ENCODE data around the gene IDUA.
"Not testable (repeated sequence)": the region's sequence is repeated elsewhere in the genome, so short reads cannot be mapped to it uniquely, and the experiment has no call there.

IDUA gene

DNA sequence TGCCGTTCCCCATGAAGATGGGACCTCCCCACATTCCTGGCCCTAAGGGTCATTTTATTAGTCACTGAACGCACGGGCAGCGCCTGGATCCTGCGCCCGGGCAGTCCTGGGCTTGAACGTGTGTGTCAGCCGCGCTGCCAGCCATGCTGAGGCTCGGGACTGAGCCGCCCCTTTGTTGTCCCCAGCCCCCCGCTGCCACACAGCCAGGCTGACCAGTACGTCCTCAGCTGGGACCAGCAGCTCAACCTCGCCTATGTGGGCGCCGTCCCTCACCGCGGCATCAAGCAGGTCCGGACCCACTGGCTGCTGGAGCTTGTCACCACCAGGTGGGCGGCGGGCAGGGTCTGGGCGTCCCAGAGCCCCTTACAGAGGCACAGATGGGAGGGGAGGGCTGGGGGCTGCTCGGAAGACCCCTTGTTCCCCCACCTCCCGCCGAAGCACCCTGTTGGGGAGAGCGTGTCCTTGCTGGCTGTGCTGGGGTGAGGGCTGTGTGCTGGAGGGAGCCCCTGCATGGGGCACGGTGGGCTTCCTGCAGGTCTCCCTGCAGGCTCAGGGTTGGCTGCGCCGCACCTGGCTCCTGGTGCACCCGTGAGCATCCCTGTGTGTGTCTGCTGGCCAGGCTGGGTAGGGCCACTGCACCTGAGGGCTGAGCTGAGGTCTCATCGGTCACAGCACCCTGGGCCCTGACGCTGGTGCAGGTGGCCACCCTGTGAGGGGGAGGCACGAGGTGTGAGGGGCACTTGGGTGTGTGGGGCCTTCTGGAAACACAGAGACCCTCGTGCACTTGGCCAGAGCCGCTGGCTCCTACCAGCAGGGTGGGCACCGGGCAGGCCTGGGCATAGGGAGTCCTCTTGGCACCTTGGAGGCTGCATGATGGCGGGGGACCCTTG is 1.0 kb downstream of the IDUA start:
- no peak for DNase-seq

DNA sequence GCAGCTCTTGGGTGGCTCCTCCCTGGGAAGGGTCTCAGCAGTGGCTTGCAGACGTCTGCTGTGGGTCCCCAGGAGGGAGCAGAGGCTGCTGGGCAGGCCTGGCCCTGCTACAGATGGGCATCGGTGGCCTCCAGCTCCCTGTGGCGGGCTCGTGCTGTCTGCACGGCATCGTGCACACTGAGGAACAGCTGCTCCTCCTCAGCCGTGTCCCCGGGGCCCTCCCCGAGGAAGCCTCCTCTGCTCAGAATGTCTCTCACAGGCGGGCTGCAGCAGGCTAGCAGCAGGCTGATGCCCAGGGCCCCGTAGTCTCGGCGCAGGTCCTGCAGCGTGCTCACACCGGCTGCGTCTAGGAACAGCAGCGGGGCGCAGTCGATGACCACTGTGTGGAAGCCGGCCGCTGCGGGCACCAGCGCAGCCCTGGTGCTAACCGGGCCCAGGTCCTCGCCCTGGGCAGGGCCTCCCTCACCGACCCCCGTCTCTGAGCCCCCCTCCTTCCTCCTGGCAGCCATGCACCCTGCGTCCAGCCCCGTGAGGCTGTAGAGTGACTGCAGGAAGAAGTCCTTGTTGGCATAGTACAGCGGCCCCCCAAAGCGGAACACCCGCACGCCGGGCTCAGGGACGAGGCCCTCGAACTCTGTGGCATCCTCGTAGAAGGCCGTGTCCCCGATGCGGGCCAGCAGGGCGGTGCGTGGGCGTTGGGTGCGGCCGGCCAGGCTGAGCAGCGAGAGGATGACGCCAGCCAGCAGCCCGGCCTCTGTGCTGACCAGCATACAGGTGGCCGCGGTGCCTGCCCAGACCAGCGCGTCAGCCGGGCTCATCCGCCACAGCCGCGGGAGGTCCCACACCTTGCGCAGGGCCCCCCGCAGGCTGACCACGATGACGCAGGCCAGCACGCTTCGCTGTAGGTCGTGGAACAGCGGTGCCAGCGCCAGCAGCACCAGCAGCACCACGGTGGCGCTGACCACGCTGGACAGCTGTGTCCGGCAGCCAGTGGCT is 2.2 kb downstream of the IDUA start:
- no peak for DNase-seq

DNA sequence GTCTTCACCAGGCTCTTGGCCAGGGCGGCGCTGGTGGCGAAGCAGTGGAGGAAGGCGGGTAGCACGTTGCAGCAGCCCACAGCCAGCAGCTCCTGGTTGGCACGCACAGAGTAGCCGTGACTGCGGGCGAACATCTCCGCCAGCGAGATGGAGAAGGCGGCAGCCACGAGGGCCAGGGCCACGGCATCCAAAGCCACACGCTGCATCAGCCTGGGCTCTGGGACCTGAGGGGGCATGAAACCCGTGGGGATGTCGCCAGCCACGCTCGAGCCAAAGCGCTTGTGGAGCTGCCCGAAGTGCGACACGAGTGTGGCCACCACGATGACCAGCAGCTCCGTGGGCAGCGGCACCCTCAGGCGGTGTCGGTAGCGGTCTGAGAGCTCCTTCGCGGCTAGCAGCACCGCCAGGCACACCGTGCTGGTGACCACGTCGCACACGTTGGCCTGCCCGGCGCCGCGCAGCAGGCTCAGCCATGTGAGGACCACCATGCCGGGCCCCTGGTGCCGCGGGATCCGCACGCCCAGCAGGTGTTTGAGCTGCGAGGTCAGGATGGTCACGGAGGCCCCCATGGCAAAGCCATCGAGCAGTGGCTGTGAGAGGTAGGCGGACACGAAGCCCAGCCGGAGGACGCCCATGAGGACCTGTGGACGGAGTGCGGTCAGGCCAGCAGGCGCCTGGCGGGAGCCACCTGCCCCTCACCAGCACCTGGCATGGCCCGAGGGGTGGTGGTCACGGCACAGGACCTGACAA is 3.1 kb downstream of the IDUA start:
- no peak for DNase-seq

DNA sequence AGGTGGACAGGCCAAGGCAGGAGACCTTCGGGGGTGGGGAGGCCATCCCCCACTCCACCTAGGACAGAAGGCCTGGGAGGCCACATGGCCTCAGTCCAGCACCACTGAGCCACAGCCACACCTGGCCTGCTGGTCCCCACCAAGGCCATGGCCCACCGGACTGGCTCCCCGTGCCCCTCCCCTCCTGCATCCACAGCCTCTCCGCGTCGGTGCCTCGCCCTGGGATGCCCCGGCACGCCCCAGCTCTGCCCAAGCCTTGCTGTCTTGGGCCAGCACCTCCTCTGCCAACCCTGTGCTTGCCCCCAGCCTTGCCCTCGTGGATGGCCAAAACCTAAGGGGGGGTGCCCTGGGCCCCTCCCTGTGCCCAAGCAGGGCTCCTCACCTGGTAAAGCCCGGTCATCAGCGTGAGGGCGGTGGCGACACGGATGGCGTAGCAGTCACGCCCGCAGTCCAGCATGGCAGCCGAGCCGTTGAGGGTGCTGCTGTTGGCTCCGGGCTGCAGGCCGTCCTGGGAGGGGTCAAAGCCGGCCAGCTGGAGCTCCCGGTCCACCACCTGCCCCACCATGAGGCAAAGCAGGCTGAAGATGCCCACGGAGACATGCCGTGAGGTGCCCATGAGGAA is 4.0 kb downstream of the IDUA start:
- no peak for DNase-seq

DNA sequence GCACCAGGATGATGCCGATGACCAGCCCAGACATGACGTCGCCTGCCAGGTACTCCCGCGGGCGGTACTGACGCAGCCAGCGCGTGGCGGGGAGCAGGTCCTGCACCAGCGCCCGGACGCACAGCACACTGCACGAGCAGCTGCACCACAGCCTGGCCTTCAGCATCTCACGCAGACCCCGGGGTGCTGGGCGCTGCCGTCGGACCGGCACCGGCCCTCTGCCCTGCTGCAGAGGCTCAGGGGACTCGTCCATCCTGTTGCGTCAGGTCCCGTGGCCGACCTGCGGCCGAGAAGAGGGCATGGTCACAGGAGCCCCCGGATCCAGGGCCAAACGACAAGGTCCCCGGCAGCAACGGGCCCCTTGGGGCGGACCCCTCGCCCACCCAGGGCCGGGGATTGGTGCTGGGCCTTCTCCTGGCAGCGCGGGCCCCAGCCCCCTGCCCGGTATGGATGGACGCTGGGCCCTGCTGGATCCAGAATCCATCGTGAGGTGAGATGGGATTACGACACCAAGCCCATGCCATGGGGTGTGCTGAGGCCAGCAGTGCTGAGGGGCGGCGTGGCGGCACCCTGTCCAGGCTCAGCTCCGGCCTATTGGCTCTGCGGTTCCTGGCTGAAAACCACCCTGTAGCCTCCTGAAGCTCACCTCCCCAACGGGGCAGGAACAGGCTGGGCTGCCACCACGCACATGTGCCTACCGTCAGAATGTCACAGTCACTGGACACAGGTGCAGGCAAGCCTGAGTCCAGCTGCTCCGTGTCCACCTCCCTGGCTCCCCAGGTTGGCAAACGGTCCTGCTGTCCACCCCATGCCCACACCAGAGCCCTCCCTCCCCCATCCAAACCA is 4.8 kb downstream of the IDUA start:
- DNase-seq = no peak

DNA sequence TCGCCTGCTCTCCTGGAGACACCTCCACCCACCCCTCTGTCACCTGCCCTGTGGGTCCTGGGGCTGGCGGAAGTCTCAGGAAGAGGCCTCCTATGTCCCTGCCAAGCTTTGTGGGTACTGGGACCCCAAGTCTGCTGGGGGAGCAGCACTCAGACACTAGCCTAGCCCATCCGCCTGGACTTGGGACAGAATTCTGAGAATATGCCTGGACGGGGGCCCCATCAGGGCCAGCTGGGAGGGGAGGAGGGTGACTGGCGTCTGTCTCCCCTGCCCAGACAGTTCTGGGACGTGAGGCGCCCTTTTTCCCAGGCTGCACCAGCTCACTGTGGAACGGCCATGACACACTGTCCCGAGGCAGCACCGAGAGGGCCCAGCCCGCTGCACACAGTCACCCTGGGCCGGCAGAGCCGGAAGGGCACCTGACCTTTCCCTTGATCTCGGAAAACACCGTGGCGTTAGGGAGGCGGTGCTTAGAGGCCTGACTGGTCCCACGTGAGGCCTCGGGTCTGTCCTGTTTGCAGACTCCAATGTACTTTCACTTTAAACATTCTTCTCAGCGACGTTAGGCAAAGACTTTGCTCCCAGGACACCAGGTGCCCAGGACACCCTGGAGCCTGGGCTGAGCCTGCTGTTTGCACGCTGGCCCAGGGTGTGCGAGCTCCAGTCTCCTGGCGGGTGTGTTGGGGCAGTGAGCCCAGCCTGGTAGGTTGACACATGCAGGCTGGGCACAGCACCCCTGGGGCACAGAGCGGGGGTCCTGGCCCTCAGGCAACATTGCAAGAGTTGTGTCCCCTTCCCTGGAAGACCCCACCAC is 5.7 kb downstream of the IDUA start:
- DNase-seq = no peak

DNA sequence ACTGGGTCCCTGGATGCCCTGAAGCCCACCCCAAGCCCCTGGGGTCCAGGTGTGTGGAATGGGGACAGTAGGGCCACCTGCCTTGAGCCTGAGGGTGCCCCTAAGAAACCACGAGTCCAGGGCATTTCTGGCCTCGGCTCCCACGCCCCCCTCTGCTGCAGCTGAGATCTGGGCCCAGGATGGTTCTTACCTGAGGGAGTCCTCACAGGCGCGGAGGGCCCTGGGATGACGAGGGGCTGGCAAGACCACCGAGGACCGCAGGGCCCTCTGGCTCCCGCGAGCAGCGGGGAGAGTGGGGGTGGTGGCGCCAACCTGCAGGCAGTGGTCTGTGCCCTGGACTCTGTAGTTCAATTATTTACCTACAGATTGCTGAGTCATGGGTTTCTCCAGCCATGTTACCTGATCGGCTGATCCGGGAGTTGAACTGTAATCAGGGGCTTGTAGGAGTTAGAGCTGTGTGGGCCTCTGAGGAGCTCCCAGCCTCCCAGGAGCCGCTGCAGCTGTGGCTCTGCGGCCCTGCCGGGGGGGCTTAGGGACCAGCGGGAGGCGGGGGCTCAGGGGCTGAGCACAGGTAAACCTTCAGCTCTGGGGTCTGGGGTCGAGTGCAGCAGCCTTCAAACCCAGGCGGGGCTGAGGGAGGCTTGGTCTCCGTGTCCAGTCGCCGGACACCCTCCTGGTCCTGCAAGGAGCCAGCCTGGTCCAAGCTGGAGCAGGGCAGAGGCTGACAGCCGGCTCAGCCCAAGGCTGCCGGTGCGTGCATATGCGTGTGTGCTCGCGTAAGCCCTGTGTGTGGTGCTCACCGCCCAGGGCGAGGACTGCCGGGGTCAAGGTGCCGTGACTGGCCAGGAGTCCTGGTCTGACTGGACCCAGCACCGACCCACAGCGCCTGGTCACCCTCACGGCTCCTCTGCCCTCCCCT is 6.5 kb downstream of the IDUA start, which contains the start of gene SLC26A1:
TSS of gene SLC26A1 (minus strand) at position 294 of the 919 bp plus-strand sequence. CDS start 1,701 bp downstream, outside the sequence.
- DNase-seq = no peak

DNA sequence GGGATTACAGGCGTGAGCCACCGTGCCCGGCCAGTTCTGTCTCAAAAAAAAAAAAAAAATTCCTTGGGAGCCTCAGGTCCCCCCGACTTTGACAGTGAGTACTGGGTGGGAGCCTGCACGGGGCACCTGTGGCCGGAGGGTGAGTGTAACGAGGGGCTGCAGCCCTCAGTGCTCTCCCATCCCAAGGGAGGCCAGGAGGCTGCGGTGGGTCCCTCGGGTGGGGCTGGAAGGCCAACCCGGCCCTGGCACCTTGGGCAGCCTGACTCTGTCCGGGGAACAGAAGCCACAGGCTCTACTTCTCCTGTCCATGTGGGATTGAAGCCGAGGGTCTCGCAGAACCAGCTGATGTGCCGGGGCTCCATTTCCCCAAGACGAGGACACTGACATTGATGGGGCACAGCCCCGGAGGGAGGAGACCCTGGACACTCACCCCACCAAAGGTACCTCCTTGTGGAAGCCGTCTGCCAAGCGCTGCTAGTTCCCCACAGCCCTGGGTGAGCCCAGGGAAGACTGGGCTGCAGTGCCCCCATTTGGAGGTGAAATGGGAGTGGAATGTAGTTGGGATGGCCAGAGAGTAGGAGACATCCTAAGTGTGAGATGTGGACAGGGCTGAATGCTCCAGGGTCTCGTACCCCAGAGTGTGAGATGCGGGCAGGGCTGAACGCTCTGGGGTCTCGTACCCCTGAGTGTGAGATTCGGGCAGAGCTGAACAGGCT is 8.6 kb downstream of the IDUA start:
- no peak for DNase-seq

DNA sequence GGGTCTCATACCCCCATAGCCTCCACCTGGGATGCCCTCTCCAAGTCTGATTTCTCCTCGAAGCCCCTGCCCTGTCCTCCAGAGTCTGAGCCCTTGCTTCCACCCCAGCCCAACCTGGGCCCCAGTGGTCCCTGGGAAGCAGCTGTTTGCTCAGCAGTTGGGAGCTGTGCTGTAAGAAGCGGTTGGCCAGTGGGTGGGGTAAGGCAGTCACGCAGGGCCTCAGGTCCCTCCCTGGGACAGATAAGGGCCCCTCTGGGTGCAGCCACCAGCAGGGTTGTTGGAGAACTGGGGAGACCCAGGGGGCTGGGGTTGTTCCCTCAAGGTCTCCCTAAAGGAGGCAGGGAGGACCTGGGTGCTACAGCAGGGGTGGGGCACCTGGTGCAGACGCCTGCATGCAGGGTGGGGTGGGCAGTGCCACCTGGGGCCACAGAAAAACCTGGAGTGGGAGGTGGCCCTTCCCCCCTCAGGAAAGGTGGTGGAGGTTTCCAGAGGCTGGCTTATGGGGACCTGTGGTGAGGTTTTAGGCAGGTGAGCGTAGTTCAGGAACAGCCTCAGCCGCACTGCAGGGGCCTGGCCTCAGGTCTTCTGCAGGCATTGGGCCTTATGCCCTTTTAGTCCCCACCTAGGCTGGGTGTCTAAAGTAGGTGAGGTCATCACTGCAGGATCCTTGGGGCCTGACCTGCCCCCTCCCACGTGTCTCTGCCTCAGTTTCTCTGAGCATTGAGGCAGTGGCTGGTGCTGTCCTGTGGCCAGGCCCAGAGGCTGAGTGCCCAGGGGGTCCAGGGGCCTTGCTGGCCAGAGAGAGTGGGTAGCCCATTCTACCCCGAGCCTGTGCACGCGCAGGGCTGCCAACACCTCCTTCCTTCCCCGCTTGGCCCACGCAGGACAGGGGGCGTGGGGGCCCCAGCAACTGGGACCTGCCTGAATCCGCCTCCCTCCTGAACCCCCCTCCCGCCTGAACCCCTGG is 9.5 kb downstream of the IDUA start:
- no peak for DNase-seq

DNA sequence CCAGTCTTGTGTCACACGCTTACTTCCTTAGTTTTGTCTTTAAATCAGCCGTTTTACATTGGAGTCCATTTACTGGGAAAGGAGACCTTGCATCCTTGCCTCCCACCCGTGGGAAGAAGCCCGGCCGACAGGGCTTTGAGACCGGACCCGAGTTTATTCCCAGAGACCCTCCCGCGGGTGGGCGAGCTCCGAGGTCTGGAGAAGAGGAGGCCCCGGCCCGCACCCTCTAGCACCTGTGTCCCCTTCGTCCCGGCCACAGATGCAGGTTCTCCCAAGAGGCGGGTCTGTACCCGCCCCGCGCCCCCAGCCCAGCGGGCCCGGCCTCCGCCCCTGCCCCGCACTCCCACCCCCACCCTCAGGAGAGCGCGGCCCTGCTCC is 10.1 kb downstream of the IDUA start:
- DNase-seq = no peak

DNA sequence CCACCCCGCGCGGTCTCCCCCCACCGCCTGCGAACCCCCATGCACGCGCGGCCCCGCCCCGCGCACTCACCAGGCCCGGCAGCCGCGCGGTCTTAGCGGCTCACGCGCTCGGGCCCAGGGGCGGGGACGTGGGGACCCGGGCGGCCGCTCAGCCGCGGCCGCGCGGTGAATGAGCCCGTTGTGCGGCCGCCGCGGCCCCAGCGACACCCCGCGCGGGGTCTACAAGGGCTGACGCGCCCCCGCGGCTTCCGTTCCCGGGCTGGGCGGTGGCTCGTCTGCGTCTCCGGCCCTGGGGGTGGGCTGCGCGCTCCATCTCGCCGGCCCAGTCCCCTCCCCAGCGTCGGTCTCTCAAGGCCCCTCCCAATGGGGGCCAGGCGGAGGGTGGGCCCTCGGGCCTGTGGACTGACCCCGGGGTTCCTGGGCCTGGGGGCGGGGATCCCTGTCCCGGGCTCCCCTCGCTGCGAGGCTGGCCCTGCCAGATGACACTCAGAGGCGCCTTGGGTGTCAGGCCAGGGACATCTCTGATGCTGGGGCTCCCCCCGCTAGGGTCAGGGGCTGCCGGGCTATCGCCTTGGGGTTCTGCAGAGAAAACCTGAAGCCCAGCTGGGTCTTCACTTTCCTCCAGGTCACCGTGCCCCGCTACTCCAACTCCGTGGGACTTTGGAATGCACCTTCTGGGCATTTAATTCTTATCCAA is 10.7 kb downstream of the IDUA start:
- DNase-seq = no peak

DNA sequence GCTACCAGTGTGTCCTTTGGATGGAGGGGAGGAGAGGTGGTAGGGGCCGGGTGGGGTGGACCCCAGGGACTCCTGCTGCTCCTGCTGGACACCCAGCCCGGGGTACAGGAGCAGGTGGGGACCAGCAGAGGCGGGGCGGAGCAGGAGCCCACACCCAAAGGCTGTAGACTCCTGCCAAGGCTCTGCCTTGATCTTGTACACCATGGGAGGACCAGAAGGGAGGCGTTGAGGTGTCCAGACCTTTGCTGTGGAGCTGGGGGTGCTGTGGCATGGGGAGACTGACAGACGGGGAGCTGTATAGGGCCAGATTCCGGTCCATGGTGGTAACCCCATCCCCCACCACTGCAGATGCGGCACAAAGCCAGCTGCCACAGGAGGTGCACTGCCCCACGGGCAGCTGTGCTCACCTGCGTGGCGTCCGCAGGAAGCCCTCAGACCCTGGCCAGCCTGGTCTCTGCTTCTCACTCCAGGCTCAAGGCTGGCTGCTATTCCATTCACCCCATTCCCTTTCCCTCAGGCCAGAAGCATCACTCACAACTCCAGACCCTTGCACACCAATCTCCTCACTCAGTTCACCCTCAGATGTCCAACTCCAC is 11.3 kb downstream of the IDUA start:
- DNase-seq = no peak

DNA sequence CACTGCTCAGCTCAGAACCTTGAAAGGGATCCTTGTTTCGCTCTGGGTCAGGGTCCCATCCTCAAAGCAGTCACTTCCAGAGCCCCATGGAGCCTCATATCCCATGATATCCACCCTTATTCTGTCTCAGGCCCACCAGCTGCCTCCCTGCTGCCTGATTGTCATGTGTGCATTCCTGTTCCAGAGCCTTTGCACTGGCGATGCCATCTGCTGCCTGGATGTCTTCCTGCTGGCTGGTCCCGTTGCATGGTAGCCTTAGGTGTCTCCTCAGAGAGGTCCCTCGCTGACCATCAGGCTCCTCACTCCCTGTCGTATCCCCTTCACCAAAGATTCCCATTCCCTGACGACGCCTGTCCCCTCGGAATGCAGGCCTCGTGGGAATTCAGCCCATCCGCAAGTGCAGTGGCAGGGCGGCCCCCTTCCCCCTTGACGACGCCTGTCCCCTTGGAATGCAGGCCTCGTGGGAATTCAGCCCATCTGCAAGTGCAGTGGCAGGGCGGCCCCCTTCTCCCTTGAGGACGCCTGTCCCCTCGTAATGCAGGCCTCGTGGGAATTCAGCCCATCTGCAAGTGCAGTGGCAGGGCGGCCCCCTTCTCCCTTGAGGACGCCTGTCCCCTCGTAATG is 12.5 kb downstream of the IDUA start:
- DNase-seq = not testable (repeated sequence)

DNA sequence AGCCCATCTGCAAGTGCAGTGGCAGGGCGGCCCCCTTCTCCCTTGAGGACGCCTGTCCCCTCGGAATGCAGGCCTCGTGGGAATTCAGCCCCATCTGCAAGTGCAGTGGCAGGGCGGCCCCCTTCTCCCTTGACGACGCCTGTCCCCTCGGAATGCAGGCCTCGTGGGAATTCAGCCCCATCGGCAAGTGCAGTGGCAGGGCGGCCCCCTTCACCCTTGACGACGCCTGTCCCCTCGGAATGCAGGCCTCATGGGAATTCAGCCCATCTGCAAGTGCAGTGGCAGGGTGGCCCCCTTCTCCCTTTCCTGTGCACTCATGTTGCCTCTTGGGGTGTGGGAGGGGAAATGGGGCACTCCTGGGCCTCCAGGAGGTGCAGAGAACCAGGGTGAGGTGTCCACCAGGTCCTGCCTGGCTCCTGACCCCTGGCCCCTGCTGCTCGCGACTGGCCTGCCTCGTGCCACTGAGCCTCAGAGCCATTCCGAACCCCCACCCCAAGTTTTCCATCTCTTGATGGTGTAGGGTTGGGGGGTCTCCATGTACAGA is 13.1 kb downstream of the IDUA start:
- DNase-seq = no peak

DNA sequence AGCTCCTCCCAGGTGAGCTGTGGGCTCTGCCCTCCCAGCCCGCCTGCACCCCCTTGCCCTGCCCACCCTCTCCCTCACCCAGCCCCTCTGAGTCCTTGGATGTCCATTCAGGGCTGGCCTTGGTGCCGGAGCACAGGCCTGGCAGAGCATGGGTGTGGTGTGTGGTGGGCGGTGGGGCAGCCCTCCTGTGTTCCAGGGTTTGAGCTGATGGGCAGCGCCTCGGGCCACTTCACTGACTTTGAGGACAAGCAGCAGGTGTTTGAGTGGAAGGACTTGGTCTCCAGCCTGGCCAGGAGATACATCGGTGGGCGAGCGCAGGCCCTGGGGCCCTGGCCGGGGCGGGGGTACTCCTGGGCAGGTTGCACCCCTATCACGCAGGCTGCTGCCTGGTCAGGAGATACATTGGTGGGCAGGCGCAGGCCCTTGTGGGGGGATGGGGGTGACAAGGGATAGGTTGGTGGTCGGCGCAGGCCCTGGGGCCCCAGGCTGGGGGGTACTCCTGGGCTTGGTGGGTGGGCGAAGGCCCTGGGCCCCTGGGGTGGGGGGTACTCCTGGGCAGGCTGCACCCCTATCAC is 13.9 kb downstream of the IDUA start:
- no peak for DNase-seq
